ENCODE measurements around the gene SYNDIG1. TPM values are rescaled to one million over a fixed set of nuclear protein-coding genes. Genes with fewer than 3 reads are reported as not detected.

Gene SYNDIG1
- total RNA-seq, 2 donors from 2014 or later = 0.78 TPM; not detected in 1

DNA sequence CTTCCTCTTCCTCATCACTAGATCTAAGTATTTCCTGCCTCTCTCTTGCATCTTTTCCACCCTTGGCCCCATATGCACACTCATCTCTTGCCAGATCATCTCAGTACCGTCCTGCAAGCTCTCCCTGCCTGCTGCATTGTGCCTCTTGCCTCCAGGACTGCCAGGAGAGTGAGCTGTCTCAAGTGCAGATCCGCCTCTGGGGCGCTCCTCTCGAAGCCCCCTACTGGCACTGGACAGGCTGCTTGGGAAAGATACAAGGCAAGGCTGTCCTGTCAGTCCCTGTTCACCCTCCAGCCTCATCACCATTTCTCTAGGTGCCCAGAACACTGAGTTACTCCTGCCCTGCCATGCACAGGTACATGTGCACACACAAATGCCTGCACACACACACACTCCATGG is 10.2 kb downstream of the SYNDIG1 start:
- ATAC-seq (no peak), DNase-seq (no peak)
- Histone ChIP-seq H3K27ac (no peak overlapping the region), H3K27me3 (no peaks in the 10 kb centered on the region), H3K4me3 (no peak overlapping the region), H3K36me3 (replicated peaks in 1 of 2; ENCODE audit: insufficient read depth in 1 of 2, low read depth in 2 of 2) (no peaks in the 10 kb centered on the region), H3K9me3 (no peaks in the 10 kb centered on the region), H3K4me1 (no peaks in the 10 kb centered on the region)
- WGBS, 2 donors = 60 to 65% methylated on average over 4 of the region's 4 CpGs
- intact Hi-C loops (cut with DNase I) = no loop called here
- TF ChIP-seq POLR2A (IDR thresholded peaks at IDR 0.05) = no peak
- TF ChIP-seq, protein P1, sequence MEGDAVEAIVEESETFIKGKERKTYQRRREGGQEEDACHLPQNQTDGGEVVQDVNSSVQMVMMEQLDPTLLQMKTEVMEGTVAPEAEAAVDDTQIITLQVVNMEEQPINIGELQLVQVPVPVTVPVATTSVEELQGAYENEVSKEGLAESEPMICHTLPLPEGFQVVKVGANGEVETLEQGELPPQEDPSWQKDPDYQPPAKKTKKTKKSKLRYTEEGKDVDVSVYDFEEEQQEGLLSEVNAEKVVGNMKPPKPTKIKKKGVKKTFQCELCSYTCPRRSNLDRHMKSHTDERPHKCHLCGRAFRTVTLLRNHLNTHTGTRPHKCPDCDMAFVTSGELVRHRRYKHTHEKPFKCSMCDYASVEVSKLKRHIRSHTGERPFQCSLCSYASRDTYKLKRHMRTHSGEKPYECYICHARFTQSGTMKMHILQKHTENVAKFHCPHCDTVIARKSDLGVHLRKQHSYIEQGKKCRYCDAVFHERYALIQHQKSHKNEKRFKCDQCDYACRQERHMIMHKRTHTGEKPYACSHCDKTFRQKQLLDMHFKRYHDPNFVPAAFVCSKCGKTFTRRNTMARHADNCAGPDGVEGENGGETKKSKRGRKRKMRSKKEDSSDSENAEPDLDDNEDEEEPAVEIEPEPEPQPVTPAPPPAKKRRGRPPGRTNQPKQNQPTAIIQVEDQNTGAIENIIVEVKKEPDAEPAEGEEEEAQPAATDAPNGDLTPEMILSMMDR (IDR thresholded peaks at IDR 0.05) = no peak

DNA sequence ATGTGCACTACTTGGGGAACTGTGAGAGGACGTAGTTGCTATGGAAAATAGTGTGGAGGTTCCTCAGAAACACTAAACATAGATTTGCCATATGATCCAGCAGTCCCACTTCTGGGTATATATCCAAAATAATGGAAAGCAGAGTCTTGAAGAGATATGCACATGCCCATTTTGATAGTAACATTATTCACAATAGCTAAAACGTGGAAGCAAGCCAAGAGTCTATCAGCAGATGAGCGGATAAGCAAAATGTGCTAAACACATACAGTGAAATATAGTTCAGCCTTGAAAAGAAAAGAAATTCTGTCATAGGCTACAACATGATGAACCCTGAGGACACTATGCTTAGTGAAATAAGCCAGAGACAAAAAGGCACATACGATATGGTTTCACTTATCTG is 11.1 kb downstream of the SYNDIG1 start:
- Histone ChIP-seq H3K4me1 (no peaks in the 10 kb centered on the region), H3K27ac (no peak overlapping the region), H3K27me3 (no peaks in the 10 kb centered on the region), H3K36me3 (replicated peaks in 1 of 2; ENCODE audit: insufficient read depth in 1 of 2, low read depth in 2 of 2) (no peaks in the 10 kb centered on the region), H3K9me3 (no peaks in the 10 kb centered on the region), H3K4me3 (no peak overlapping the region)
- intact Hi-C loops (cut with DNase I) = no loop called here
- ATAC-seq = no peak
- TF ChIP-seq POLR2A (IDR thresholded peaks at IDR 0.05) = no peak
- TF ChIP-seq, protein P1 (IDR thresholded peaks at IDR 0.05) = no peak
- DNase-seq = no peak
- 52 to 64% methylated on average over 4 of the region's 4 CpGs for WGBS, 2 donors

DNA sequence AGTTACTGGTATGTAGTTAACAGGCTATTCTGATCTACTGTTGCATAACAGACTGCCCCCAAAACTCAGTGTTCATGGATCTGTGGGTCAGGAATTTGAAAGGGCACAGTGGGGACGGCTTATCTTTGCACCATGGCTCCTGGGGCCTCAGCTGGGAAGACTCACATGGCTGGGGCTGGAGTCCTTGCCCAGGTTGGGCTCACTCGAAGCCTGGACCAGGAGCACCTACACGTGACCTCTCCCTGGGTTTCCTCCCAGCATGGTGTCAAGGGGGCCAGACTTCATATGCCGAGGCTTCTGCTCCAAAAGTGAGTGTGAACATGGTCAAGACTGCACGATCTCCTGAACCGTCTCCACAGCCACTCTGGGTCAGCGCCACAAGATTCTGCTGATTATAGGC is 11.7 kb downstream of the SYNDIG1 start:
- intact Hi-C loops (cut with DNase I) = no loop called here
- WGBS, 2 donors = 59 to 71% methylated on average over 7 of the region's 7 CpGs
- DNase-seq (no peak), ATAC-seq (no peak)
- H3K36me3 ChIP-seq (replicated peaks in 1 of 2; ENCODE audit: insufficient read depth in 1 of 2, low read depth in 2 of 2) = no peaks in the 10 kb centered on the region
- no peak for TF ChIP-seq POLR2A (IDR thresholded peaks at IDR 0.05)
- H3K4me3 ChIP-seq = no peak overlapping the region
- H3K9me3 ChIP-seq = no peaks in the 10 kb centered on the region
- H3K4me1 ChIP-seq = no peaks in the 10 kb centered on the region
- H3K27me3 ChIP-seq = no peaks in the 10 kb centered on the region
- H3K27ac ChIP-seq = no peak overlapping the region

DNA sequence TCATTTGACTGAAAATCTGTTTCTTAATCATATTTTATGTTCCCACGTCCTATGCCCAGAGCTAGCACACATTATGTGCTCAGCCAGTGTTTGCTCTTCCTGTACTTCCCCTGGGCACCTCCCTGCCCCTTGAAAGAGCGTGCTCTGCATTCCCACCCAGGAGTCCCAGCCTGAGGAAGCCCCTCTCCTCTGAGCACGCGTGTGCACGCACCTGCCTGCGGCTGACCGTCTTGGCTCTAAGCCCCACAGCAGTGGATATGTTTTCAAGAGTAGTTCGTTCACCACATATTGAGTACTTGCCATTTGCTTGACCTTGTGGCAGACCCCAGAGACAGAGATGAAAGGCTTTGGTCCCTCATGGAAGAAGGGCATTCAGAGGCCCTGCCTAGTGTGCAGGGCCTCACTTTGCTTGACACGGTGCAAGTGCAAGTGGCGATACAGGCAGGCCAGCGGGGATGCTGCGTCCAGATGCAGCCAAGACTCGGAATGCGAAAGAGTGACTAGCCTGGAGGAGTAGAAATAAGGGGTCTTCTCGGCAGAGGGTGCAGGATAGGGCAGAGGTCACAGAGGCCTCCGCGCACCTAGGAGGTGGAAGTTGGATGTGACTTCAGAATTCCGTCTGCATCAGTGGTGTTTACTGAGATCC is 14.1 kb downstream of the SYNDIG1 start:
- H3K4me3 ChIP-seq = no peak overlapping the region
- intact Hi-C loops (cut with DNase I) = no loop called here
- TF ChIP-seq, protein P1 (IDR thresholded peaks at IDR 0.05) = no peak
- TF ChIP-seq POLR2A (IDR thresholded peaks at IDR 0.05) = no peak
- H3K36me3 ChIP-seq (replicated peaks in 1 of 2; ENCODE audit: insufficient read depth in 1 of 2, low read depth in 2 of 2) = no peaks in the 10 kb centered on the region
- no peaks in the 10 kb centered on the region for H3K27me3 ChIP-seq
- ATAC-seq (no peak), DNase-seq (no peak)
- no peaks in the 10 kb centered on the region for H3K4me1 ChIP-seq
- 75 to 79% methylated on average over 18 of the region's 18 CpGs for whole genome bisulfite sequencing, 2 donors
- no peak overlapping the region for H3K27ac ChIP-seq
- H3K9me3 ChIP-seq = no peaks in the 10 kb centered on the region

DNA sequence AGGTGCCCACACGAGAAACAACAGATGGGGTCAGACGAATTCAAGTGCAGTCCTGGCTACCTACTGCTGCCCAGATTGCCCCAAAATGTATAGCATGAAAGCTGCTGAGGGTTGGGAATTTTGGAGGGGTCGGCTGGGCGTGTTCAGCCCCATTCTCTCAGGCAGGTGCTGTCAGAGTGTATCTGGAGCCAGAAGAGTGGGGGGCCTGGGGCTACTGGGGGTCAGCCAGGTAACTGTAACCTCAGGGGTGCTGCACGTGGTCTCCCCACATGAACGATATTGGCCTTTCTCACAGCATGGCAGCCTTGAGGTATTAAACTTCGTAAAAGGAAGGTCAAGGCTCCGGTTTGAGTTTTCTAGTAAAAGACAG is 14.6 kb downstream of the SYNDIG1 start:
- Histone ChIP-seq H3K36me3 (replicated peaks in 1 of 2; ENCODE audit: insufficient read depth in 1 of 2, low read depth in 2 of 2) (no peaks in the 10 kb centered on the region), H3K9me3 (no peaks in the 10 kb centered on the region), H3K27ac (no peak overlapping the region), H3K27me3 (no peaks in the 10 kb centered on the region), H3K4me3 (no peak overlapping the region), H3K4me1 (no peaks in the 10 kb centered on the region)
- no peak for TF ChIP-seq POLR2A (IDR thresholded peaks at IDR 0.05)
- TF ChIP-seq, protein P1 (IDR thresholded peaks at IDR 0.05) = no peak
- 58 to 62% methylated on average over 8 of the region's 8 CpGs for WGBS, 2 donors
- ATAC-seq (no peak), DNase-seq (no peak)
- intact Hi-C loops (cut with DNase I) = no loop called here

All from body of pancreas (tissue), 4 donors.